Colon (tissue), 2 donors: ENCODE measurements around the gene MPLKIP.
"Not testable (repeated sequence)": the region's sequence is repeated elsewhere in the genome, so short reads cannot be mapped to it uniquely, and the experiment has no call there.

ENCODE experiments used
- FAIRE-seq: peaks from 2 replicates; lab custom pipeline; 2012; peaks lifted over from hg19 to GRCh38; lab: Jason Lieb, UNC
- donor health status: control.
- donor health status: control.

Gene MPLKIP

DNA sequence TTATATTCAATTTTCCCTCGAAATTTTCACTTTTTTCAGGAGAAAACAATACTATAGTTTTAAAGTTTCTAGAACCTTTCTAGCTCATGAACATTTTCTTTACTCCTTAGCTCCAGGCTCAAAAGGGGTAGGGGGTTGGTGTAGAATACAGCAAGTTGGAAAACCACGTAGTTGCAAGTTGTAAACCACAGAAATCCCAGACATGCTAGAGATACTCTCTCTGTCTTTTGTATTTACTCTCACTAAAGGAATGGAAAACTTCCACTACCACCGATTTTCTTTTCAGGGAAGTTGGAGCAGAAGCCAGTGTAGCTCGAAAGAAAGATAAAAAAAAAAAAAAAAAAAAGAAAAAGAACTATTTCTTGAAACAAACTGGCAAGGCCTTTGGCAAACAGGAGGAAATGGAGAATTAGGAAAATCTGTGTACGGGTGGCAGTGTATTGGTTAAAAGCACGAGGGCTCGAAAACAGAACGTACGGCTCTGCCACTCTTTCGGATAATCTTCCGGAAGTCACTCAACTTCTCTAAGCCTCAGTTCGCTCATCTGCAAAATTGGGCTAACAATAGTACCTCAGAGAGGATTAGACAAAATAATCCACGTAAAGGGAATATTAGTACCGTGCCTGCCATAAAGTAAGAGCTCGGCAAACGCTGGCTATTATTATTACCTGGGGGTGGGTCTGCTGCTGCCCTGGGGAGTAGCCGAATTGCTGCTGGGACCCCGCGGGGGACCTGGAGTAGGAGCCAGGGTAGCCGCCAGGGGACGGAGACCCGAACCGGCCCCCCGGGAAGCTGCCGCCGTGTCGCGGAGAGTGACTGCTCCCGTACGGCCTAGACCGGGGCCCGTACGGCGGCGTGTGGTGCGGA is 628 bp downstream of the MPLKIP start:
- FAIRE-seq, result no peak

DNA sequence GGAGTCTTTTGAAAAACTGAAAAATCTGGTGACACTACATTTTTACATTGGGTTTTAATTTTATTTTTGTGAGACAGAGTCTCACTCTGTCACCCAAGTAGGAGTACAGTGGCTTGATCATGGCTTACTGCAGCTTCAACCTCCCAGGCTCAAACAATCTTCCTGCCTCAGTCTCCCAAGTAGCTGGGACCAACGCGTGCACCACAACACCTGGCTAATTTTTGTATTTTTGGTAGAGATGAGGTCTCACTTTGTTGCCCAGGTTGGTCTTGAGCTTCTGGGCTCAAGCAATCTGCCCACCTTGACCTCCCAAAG is 11.5 kb downstream of the MPLKIP start:
- FAIRE-seq, result no peak

DNA sequence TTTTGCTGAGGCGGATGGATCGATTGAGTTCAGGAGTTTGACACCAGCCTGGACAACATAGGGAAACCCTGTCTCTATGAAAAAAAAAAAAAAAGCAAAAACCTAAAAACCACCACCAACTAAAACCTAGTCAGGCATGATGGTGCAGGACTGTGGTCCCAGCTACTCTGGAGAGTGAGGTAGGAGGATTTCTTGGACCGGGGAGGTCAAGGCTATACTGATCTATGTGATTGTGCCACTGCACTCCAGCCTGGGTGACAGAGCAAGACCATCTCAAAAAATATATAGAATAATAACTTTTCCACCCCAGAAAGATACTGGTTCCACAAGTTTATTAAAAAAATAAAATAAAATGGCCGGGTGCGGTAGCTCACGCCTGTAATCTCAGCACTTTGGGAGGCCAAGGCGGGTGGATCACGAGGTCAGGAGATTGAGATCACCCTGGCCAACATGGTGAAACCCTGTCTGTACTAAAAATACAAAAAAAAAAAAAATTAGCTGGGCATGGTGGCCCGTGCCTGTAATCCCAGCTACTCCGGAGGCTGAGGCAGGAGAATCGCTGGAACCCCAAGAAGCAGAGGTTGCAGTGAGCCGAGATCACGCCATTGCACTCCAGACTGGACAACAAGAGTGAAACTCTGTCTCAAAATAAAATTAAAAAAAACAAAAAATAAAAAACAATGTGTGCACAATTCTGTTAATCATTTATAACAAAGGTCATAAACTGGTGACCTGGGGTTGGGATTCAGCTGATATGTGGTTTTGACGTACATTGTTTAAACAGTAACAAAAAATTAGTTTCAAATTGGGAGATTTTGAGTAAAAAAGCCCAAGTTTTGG is 12.1 kb downstream of the MPLKIP start:
- FAIRE-seq, result not testable (repeated sequence)

DNA sequence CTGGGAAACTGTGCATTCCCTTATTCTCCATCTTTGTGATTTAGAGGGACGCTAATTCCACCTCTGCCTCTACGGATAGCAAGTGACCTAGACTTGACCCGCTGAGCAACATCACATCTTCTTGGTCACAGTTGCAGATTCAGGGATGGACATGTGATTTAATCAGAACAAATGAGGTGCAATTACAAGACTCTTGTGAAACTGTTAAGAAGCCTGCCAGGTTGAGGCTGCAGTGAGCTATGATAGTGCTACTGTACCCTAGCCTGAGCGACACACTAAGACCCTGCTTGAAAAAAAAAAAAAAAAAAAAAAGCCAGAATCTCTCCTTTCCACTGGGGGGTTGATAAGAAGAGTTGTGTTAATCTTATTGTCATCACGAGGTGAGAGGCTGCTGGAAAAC is 14.4 kb downstream of the MPLKIP start:
- no peak for FAIRE-seq

DNA sequence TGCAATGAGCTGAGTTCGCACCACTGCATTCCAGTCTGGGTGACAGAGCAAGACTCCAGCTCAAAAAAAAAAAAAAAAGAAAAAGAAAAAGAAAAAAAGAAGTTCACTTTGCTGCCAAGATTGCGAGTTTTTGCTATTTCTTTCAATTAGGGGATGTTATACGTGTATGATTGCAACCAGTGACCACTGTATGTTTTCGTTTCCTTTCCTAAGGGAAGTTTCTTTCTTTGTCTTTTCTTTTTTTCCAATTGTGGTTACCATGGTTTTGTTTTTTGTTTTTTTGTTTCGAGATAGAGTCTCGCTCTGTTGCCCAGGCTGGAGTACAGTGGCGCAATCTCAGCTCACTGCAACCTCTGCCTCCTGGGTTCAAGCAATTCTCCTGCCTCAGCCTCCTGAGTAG is 16.2 kb downstream of the MPLKIP start:
- FAIRE-seq, result not testable (repeated sequence)

DNA sequence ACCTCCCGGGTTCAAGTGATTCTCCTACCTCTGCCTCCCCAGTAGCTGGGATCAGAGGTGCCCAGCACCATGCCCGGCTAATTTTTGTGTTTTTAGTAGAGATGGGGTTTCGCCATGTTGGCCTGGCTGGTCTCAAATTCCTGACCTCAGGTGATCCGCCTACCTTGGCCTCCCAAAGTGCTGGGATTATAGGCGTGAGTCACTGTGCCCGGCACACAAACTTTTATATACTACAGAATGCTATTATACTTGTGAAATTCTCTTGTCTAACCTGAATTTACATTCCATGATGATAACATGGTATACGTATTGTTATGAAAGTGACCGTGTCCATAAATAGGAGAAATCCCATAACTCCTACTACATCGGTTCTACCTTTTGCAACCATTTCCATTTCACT is 17.2 kb downstream of the MPLKIP start:
- FAIRE-seq, result not testable (repeated sequence)

DNA sequence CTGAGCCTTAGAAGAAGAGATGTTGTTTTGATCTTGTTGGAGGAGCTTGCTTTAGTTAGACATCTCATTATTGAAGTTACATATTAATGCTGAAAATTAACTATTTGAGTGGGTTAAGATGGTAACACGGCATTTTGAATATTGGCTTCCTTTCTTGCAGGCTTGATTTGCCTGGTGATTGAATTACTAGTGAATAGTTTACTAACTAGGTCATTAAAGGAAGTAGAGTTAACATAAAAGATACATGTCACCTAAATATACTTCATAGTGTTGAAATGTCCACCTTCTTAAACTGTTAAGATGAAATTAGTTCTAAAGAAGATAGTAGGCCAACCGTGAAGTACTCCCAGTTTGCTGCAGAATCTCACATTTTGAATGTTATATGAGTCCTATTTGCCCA is 18.5 kb downstream of the MPLKIP start:
- FAIRE-seq, result no peak

DNA sequence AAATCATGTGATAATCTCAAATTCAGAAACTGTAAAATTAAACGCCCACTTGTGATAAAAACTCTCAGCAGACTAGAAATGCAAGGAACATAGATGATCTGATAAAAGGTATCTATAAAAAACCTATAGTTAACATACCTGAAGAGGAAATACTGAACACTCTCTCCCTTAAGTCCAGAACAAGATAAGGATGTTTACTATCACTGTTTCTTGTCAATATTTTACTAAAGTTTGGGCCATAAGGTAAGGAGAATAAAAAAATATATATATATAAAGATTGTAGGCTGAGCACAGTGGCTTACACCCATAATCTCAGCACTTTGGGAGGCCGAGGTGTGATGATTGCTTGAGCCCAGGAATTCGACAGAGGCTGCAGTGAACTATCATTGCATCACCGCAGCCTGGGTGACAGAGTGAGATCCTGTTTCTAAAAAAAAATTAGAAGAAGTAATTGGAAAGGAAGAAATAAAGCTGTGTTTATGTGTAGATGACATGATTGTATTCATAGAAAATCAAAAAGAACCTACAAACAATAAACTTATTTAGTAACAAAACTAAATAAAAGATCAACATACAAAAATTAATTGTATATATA is 28.4 kb downstream of the MPLKIP start:
- no peak for FAIRE-seq

DNA sequence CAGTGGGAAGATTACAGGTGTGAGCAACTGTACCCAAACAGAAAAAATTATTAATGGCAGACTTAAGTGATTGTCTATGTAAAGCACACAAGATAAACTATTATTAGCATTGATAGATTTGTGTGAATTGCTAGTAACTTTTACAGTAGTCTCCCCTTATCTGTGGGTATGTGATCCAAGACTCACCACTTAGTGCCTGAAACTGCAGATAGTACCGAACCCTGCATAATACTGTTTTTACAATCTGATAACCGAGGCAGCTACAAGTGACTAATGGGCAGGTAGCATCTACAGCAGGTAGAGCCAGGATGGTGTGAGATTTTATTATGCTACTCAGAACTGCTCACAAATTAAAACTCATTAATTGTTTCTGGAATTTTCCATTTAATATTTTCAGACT is 31.5 kb downstream of the MPLKIP start:
- no peak for FAIRE-seq

DNA sequence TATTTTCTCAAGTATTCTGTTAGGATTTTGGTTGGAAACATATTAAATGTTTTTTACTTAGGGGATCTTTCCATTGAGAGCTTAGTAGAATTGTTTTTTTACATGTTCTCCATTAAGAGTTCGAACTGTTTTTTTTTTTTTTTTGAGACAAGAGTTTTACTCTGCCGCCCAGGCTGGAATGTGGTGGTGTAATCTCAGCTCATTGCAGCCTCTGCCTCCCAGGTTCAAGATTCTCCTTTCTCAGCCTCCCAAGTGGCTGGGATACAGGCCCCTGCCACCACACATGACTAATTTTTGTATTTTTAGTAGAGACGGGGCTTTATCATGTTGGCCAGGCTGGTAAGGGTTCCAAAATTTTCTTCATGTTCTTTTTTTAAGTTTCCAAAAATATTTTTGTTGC is 33.2 kb downstream of the MPLKIP start:
- FAIRE-seq, result peak; percentile 5

DNA sequence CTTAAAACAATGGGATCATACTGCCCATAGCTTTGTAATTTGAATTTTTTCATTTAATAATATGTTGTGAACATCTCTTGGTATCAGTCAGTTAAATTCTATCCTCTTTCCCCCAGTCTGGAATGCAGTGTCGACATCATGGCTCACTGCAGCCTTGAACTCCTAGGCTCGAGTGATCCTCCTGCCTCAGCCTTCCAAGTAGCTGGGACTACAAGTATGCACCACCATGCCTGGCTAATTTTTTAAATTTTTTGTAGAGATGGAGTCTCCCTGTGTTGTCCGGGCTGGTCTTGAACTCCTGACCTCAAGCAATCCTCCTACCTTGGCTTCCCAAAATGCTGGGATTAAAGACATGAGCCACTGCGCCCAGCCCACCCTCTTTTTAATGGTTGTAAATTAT is 34.6 kb downstream of the MPLKIP start:
- no peak for FAIRE-seq

DNA sequence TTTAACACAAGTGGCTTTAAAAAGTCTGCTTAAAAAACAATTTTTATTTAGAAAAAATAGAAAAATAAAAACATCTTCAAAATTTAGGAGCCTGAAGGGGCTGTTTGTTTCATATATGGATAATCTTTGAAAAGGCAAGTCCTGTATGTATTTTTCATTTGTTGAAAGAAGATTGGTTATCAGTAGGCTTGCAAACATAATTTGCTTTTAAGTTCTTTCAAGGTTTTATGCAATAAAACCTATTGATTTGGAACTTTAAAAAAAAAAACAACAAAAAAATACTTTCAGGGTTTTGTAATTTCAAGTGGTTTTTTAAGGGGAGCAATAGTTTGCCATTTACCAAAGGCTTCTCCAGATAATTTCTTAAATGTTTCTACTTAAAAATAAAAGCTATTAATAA is 35.6 kb downstream of the MPLKIP start:
- no peak for FAIRE-seq

DNA sequence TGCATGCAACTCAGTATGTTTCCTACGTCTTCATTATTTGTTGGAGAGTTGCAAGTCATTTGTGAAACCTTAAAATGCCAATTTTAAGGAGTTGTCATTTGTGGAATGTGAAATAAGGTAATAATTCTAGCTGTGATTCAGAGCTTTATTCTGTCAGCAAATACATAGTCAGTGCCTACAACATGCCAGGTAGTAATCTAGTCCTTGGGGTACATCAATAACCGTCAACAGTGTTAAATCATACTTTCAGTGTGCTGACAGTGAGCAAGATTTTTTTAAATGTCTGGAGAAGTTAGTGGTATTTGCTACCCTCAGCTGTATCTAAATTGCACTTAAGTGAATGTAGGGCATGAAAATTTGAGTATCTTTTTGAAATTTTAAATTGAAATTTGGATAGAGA is 36.7 kb downstream of the MPLKIP start:
- FAIRE-seq, result no peak

DNA sequence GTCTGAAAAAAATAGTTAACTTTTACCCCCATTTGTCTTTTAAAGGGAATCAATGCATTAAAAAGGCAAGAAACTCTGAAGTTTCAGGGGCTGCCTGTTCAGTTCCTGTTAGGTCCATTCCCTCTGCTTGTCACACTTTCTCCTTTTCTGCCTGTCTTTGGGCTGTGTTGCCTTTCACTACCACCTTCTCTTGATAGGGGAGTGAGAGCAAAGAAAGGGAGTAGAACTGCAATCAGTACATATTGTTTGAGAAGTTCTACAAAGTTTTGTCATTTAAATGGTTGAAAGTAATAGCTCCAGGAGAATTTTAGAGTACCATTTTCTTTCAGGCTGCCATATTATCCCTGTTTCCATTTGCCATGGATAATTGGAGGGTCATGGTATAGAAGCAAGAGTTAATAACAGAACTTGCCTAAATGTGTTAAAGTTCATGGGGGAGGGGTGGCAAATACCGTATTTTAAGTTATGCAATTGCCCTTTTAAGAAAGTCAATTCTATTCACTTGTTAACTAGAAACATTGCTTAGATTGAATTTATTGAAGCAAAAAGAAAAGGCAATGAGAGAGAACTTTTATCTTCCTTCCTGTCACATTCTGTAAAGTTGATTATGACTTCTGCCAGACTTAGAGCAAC is 38.6 kb downstream of the MPLKIP start:
- no peak for FAIRE-seq

DNA sequence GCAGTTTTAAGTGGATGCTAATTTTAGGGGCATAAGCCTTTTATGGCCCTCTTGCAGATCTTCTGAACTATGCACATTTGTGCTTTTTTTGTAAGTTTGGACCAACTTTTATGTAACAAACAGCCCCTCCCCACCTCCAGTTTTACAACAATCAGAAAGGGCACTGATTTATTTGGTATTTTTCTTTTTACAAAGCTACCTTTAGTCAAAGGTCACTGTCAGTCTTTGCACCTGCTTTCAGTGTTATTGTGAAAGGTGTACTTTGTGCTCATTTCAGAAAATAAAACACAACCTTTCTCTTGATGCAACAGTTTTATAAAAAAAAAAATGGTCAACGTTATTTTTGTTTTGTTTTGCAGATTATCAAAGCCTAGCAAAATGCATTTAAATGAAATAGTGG is 39.2 kb downstream of the MPLKIP start:
- no peak for FAIRE-seq

DNA sequence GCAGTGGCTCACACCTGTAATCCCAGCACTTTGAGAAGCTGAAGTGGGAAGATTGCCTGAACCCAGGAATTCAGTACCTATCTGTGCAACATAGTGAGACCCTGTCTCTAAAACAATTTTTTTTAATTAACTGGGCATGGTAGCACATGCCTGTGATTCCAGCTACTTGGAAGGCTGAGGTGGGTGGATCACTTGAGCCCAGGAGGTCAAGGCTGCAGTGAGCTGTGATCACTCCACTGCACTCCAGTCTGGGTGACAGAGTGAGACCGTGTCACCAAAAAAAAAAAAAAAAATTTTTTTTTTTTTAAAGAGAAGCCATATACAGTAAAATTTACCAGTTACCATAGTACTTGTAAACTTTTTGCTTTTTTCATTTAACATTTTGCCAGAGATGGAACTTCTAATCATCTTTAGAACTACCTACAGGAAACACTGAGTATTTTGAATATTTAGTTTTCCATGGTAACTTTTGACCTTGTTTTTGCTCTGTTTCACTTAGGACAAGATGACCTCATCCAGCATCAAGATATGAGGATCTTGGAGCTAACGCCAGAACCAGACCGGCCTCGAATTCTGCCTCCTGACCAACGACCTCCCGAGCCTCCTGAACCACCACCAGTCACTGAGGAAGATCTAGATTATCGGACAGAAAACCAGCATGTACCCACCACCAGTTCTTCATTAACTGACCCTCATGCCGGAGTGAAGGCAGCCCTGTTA is 40.6 kb downstream of the MPLKIP start:
- no peak for FAIRE-seq

DNA sequence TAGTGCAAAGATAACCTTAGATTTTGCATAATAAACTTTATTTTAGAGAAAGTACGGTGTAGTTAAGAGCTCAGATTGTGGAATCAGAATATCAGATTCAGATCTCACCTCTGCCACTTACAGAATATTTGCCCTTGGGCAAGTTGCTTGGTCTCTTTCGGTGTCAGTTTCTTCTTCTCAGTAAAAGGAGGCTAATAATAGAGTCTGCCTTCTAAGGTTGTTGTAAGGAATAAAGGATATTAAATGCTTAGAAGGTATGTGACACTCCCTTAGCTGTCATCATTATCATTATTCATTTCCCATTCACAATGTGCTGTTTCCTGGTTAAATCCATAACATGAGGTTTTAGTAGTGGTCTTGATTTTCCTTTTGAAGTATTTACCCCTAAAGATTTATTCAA is 42.2 kb downstream of the MPLKIP start:
- no peak for FAIRE-seq

DNA sequence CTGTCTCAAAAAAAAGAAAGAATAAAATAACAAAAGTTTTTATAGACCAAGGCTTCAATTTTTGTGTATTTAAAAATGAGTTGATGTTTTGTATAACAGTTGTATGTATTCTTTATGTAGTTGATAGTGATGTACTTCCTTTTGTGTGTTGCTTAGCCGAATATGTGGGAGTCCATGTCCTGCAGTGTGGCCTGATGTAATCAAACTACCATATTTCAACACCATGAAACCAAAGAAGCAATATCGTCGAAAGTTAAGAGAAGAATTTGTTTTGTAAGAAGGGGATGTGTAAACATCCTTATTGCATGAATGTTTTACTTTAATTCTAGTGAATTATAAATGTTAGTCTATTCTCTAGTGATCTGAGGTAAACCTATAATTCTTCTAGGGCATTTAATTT is 56.6 kb downstream of the MPLKIP start:
- no peak for FAIRE-seq
